H1 (cell line): ENCODE measurements around the gene MDK. TPM values are rescaled to one million over a fixed set of nuclear protein-coding genes. Genes with fewer than 3 reads are reported as not detected.

ENCODE experiments used
- CTCF ChIA-PET: fragments of 300-600 bp; sonication (Branson Sonifier 250); formaldehyde crosslinking; loops from one replicate; lab custom pipeline; 2021; ENCODE audit not compliant: partially characterized antibody; lab: Charles Lee
- POLR2A ChIA-PET: fragments of 300-600 bp; sonication (Branson Sonifier 250); formaldehyde crosslinking; loops from one replicate; lab custom pipeline; 2021; ENCODE audit warnings: inconsistent platforms; ENCODE audit not compliant: partially characterized antibody; lab: Charles Lee
- DNase-seq, 2 experiments: peaks; one replicate each; pipeline versions ENCODE4 v3.0.0 to v3.0.0-alpha.2; 2010 to 2022; ENCODE audit warnings: low spot score in 2 of 2, low read depth in 1 of 2, mixed read lengths in 1 of 2
- FAIRE-seq: peaks from 2 replicates; lab custom pipeline; 2011; peaks lifted over from hg19 to GRCh38; lab: Jason Lieb, UNC
- H2AFZ ChIP-seq: 2 replicates; pipeline ENCODE4 v1.8.1; 2012; ENCODE audit warnings: low read length, inconsistent platforms
- H2AK5ac ChIP-seq: 2 replicates; pipeline ENCODE4 v1.6.1; 2013; ENCODE audit warnings: low read depth, low read length
- H2BK120ac ChIP-seq: replicated peaks from 2 replicates; pipeline ENCODE3; 2013; ENCODE audit warnings: low read depth, low read length, inconsistent platforms
- H2BK12ac ChIP-seq: 2 replicates; pipeline ENCODE4 v1.6.1; 2013; ENCODE audit warnings: low read depth, low read length
- H2BK15ac ChIP-seq: 2 replicates; pipeline ENCODE4 v1.6.1; 2013; ENCODE audit warnings: low read length
- H2BK20ac ChIP-seq: 2 replicates; pipeline ENCODE4 v1.6.1; 2013; ENCODE audit warnings: low read length
- H2BK5ac ChIP-seq: 2 replicates; pipeline ENCODE4 v1.6.1; 2013; ENCODE audit warnings: low read depth, low read length
- H3K14ac ChIP-seq: 2 replicates; pipeline ENCODE4 v1.6.1; 2013; ENCODE audit warnings: inconsistent platforms; ENCODE audit not compliant: insufficient read length
- H3K18ac ChIP-seq: 2 replicates; pipeline ENCODE4 v1.6.1; 2013; ENCODE audit warnings: low read length; ENCODE audit errors: extremely low read depth
- H3K23ac ChIP-seq: 2 replicates; pipeline ENCODE4 v1.6.1; 2013; ENCODE audit warnings: inconsistent platforms; ENCODE audit not compliant: insufficient read length
- H3K23me2 ChIP-seq: 2 replicates; pipeline ENCODE4 v1.6.1; 2013; ENCODE audit warnings: low read depth, low read length
- H3K27ac ChIP-seq: 2 replicates; pipeline ENCODE4 v1.6.1; 2011; ENCODE audit warnings: low read depth, low read length, inconsistent platforms
- H3K27me3 ChIP-seq, 4 experiments: replicated peaks in 1 of 4; 1 replicate in 1 of 4; 2 replicates in 3 of 4; pipeline versions ENCODE4 v1.6.1 to v1.8.1; 2011 to 2013; ENCODE audit warnings: low read length in 3 of 4, mild to moderate bottlenecking in 3 of 4, inconsistent platforms in 2 of 4, mixed read lengths in 2 of 4, moderate library complexity in 1 of 4; ENCODE audit not compliant: control insufficient read depth in 3 of 4, insufficient read depth in 3 of 4; ENCODE audit errors: extremely low read depth in 1 of 4
- H3K36me3 ChIP-seq, 4 experiments: 2 replicates each; pipeline versions ENCODE4 v1.6.1 to v1.8.1; 2011 to 2013; ENCODE audit warnings: mild to moderate bottlenecking in 4 of 4, low read length in 3 of 4, moderate library complexity in 2 of 4, control low read depth in 1 of 4, inconsistent platforms in 1 of 4; ENCODE audit not compliant: insufficient read depth in 4 of 4, control insufficient read depth in 2 of 4
- H3K4ac ChIP-seq: replicated peaks from 2 replicates; pipeline ENCODE3; 2013; ENCODE audit warnings: low read length, low read depth, mixed read lengths, inconsistent platforms; ENCODE audit not compliant: insufficient read length
- H3K4me1 ChIP-seq, 4 experiments: replicated peaks in 1 of 4; 1 replicate in 1 of 4; 2 replicates in 3 of 4; pipeline versions ENCODE4 v1.6.1 to v1.8.1; 2011 to 2013; ENCODE audit warnings: low read length in 3 of 4, inconsistent platforms in 2 of 4, mixed read lengths in 1 of 4; ENCODE audit not compliant: insufficient read depth in 4 of 4, control insufficient read depth in 3 of 4
- H3K4me2 ChIP-seq, 2 experiments: 2 replicates each; pipeline versions ENCODE4 v1.6.1 to v1.8.1; 2011 to 2013; ENCODE audit warnings: low read depth in 2 of 2, low read length in 2 of 2, control low read depth in 1 of 2, inconsistent platforms in 1 of 2, mild to moderate bottlenecking in 1 of 2; ENCODE audit not compliant: insufficient read depth in 1 of 2
- H3K4me3 ChIP-seq, 4 experiments: fragments of 200-600, 300-600 bp in 1 of 4; sonication (generic), shearing (Covaris generic), sonication (Bioruptor Twin) in 1 of 4; 2 replicates each; pipeline versions ENCODE4 v1.5.1 to v1.8.1; 2011 to 2016; ENCODE audit warnings: low read length in 4 of 4, low read depth in 3 of 4, control low read depth in 2 of 4, inconsistent platforms in 2 of 4, mild to moderate bottlenecking in 2 of 4, mixed read lengths in 1 of 4, moderate library complexity in 1 of 4; ENCODE audit not compliant: insufficient read depth in 2 of 4; ENCODE audit errors: extremely low read depth in 1 of 4
- H3K56ac ChIP-seq: replicated peaks from 2 replicates; pipeline ENCODE3; 2013; ENCODE audit warnings: low read depth, mild to moderate bottlenecking, mixed read lengths, low read length, inconsistent platforms; ENCODE audit not compliant: insufficient read length
- H3K79me1 ChIP-seq: 2 replicates; pipeline ENCODE4 v1.6.1; 2013; ENCODE audit warnings: low read depth, low read length, control low read depth
- H3K79me2 ChIP-seq, 2 experiments: 2 replicates each; pipeline versions ENCODE4 v1.6.1 to v1.8.1; 2012 to 2013; ENCODE audit warnings: low read length in 2 of 2, mild to moderate bottlenecking in 2 of 2, inconsistent platforms in 1 of 2; ENCODE audit not compliant: insufficient read depth in 2 of 2, control insufficient read depth in 1 of 2
- H3K9ac ChIP-seq, 4 experiments: replicated peaks in 1 of 4; 1 replicate in 1 of 4; 2 replicates in 3 of 4; pipeline versions ENCODE4 v1.6.1 to v1.8.1; 2011 to 2013; ENCODE audit warnings: low read depth in 3 of 4, low read length in 3 of 4, control low read depth in 2 of 4, mild to moderate bottlenecking in 2 of 4, moderate library complexity in 2 of 4, inconsistent platforms in 1 of 4; ENCODE audit errors: extremely low read depth in 1 of 4
- H3K9me3 ChIP-seq, 2 experiments: 2 replicates each; pipeline versions ENCODE4 v1.6.1 to v1.8.1; 2012 to 2013; ENCODE audit warnings: mild to moderate bottlenecking in 2 of 2, moderate library complexity in 2 of 2, control low read depth in 1 of 2, inconsistent platforms in 1 of 2, low read depth in 1 of 2, low read length in 1 of 2, mixed read lengths in 1 of 2; ENCODE audit not compliant: insufficient read depth in 2 of 2
- H4K20me1 ChIP-seq, 2 experiments: replicated peaks in 1 of 2; 2 replicates each; pipeline versions ENCODE3 to v1.8.1; 2011 to 2013; ENCODE audit warnings: inconsistent platforms in 2 of 2, low read length in 2 of 2, mild to moderate bottlenecking in 1 of 2; ENCODE audit not compliant: insufficient read depth in 2 of 2, control insufficient read depth in 1 of 2
- H4K5ac ChIP-seq: 2 replicates; pipeline ENCODE4 v1.6.1; 2013; ENCODE audit warnings: low read length, low read depth, mixed read lengths, inconsistent platforms; ENCODE audit not compliant: insufficient read length
- H4K8ac ChIP-seq: 2 replicates; pipeline ENCODE4 v1.8.0; 2013; ENCODE audit warnings: mild to moderate bottlenecking, moderate library complexity, low read length, inconsistent platforms; ENCODE audit not compliant: insufficient read depth; ENCODE audit errors: extremely low read depth
- H4K91ac ChIP-seq: replicated peaks from 2 replicates; pipeline ENCODE3; 2013; ENCODE audit warnings: low read length, mixed read lengths, inconsistent platforms; ENCODE audit not compliant: insufficient read length
- FOSL1 ChIP-seq: IDR thresholded peaks from 2 replicates; pipeline ENCODE4 v1.6.1; 2011; ENCODE audit warnings: mild to moderate bottlenecking, low read depth, low read length, moderate library complexity; ENCODE audit not compliant: insufficient read depth
- POLR2AphosphoS5 ChIP-seq: IDR thresholded peaks from 2 replicates; pipeline ENCODE4 v1.6.1; 2011; ENCODE audit warnings: low read depth, low read length
- WGBS, 2 experiments: shearing (Covaris generic) in 1 of 2; methylation state at CpG; one replicate each; pipeline versions ENCODE4 v1.1.6 to v1.1.7; 2013 to 2015; ENCODE audit warnings: low lambda C conversion rate in 2 of 2, mixed read lengths in 2 of 2, inconsistent platforms in 1 of 2, low coverage in 1 of 2, missing lambda C conversion rate in 1 of 2; ENCODE audit not compliant: insufficient replicate concordance in 2 of 2, insufficient coverage in 1 of 2, insufficient read length in 1 of 2; ENCODE audit errors: extremely low coverage in 1 of 2, missing lambda C conversion rate in 1 of 2; 5-methylcytosine and 5-hydroxymethylcytosine counted together
- polyA plus RNA-seq, 7 experiments: library from polyadenylated mRNA; depleted of rRNA in 3 of 7; stranded (reverse) in 5 of 7; unstranded in 2 of 7; fragments of >200 nt in 5 of 7; fragments of 200-250 nt in 2 of 7; gene quantifications; 1 replicate in 5 of 7; 2 replicates in 1 of 7; 4 replicates in 1 of 7; pipeline versions ENCODE4 v1.2.1 to v1.2.3, GENCODE V29; 2011 to 2013; ENCODE audit warnings: missing spikeins in 2 of 7, mixed read lengths in 2 of 7
- total RNA-seq: library from RNA; stranded (reverse); fragmentation: NEBNext Ultra II Directional; extraction: Animal tissue kit (Norgen Biotek cat#: 25700); gene quantifications from 2 replicates; pipeline ENCODE4 v1.2.1, GENCODE V29; 2021

Gene MDK
- total and polyA plus RNA-seq, 2 of the 8 experiments (the other 6 are each of a cell fraction or from before 2014, with no cell fraction given), result 309 to 606 TPM

DNA sequence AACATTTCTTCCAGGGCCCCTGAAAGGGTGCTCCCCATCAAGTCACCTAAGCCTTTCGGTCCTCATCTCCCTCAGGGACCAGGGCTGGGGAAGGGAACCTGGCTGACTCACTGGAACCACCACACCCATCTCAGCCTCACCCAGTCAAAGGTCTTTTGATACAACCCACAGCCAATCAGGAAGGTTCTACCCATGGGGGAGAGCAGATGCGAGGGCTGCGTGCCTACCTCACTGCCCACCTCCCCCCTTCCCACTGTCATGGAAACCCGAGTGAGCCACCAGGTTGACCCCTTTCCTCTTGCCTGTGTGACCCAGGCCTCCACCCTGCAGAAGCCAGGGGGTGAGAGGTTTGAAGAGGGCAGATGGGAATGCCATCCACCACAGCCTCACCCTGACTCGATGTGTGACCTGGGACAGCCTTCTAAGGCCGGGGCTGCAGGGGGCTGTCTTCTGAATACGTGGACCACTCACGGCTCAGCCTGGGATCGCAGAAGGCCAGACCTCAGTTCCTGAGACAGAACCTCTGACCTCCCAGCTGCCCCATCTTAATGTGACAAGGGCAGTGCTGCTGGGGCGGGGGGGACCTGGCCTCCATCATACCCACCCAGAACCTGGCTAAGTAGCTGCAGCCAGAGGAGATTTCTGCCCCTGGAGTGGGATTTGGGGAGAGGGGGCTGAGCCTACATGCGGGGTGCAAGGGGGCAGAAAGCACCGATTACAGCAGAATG is 2.7 kb downstream of the MDK start:
- no peaks in the 10 kb centered on the region for H3K9me3 ChIP-seq
- H3K4me3 ChIP-seq, result no peak overlapping the region
- H4K91ac ChIP-seq, result no peak overlapping the region
- no peak overlapping the region for H2AK5ac ChIP-seq
- H3K27ac ChIP-seq, result no peak overlapping the region
- no peaks in the 10 kb centered on the region; a peak in 1 of 4 replicates for H3K79me2 ChIP-seq
- peaks cover 0 to 21% (median 15%) of the 10 kb centered on the region in 4 experiments; a peak in 6 of 7 replicates for H3K27me3 ChIP-seq
- H4K20me1 ChIP-seq, result peaks cover 3 to 16% of the 10 kb centered on the region in 2 experiments
- no peak overlapping the region for H2BK120ac ChIP-seq
- no peak overlapping the region for H3K4me2 ChIP-seq
- H3K56ac ChIP-seq, result no peak overlapping the region
- H2BK15ac ChIP-seq, result no peak overlapping the region
- H2AFZ ChIP-seq, result no peak overlapping the region
- no peak overlapping the region for H3K18ac ChIP-seq
- peaks cover 3 to 16% (median 14%) of the 10 kb centered on the region in 4 experiments; a peak in 6 of 7 replicates for H3K4me1 ChIP-seq
- H3K14ac ChIP-seq, result no peak overlapping the region
- ChIA-PET POLR2A (interaction anchor here (0.9 to 2.4 kb wide), 8 partner anchors 9 to 141 kb away, joined by 3 to 17 read pairs (median 4); partner anchors contain the start of genes CHRM4 and DGKZ), CTCF (interaction anchor here (0.6 to 3.7 kb wide), 40 partner anchors 8 to 837 kb away, joined by 3 to 32 read pairs (median 5); partner anchors contain the start of genes CHRM4, CREB3L1 and F2)
- H3K23me2 ChIP-seq, result peaks cover 9% of the 10 kb centered on the region; the same call in 1 of the 2 replicates
- DNase-seq, result no peak
- no peak overlapping the region for H2BK20ac ChIP-seq
- peak; percentile 53 for TF ChIP-seq POLR2AphosphoS5
- TF ChIP-seq FOSL1, result no peak
- H3K36me3 ChIP-seq, result peaks cover 0 to 4% (median 0%) of the 10 kb centered on the region in 4 experiments; a peak in 2 of 8 replicates
- H2BK12ac ChIP-seq, result no peak overlapping the region
- no peaks in the 10 kb centered on the region for H3K79me1 ChIP-seq
- H3K9ac ChIP-seq, result no peak overlapping the region
- no peak overlapping the region for H2BK5ac ChIP-seq
- FAIRE-seq, result no peak
- no peak overlapping the region for H3K4ac ChIP-seq
- no peak overlapping the region for H4K5ac ChIP-seq
- H3K23ac ChIP-seq, result no peak overlapping the region
- H4K8ac ChIP-seq, result no peak overlapping the region; the same call in none of the 2 replicates
- 88% methylated on average over 10 of the region's 12 CpGs; no CpG with 5 or more reads in 1 of the 2 experiments for WGBS, 2 experiments
